GM18519 (cell line): Measurements from ENCODE around the gene DEUP1.
"Not testable (repeated sequence)": the region's sequence is repeated elsewhere in the genome, so short reads cannot be mapped to it uniquely, and the experiment has no call there.

Experiments used
- ATAC-seq: cut with Tn5 transposase; IDR thresholded peaks from one replicate; pipeline ENCODE4 v1.9.1; 2021; ENCODE audit warnings: mild to moderate bottlenecking, moderate library complexity; ENCODE audit not compliant: unreplicated experiment, low FRiP score

The DEUP1 gene

DNA sequence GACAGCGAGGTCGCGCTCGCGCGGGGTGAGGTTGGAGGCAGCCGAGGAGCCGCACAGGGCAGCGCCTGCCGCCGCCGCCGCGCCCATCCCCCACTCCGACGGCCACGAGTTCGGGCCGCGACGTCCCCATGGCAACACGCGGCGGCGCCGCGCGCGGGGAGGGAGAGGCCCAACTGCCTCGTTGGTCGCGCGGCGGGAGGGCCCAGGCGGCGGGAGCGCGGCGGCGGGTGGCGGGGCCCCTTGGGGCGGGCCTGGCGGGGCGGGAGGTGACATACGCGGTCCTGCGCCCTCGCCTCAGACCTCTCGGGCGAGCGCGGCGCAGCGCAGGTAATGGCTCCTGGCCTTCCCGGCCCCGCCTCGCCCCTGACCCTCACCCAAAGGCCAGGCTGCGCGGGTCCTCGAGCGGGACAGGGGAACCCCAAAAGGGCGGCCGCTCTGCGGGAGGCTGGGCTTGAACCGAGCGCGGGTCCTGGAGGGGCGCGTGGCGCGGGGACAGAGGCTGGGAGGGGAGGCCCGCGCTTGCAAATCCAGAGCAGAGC, at the start of gene DEUP1:
Gene DEUP1 (plus strand): TSS at position 297 of the 539 bp plus-strand sequence. CDS start 1,518 bp downstream, outside the sequence.
- ATAC-seq: peak; percentile 43

GRCh38 chr11:93285430-93285829, 45.1 kb upstream of the DEUP1 start:
- ATAC-seq: no peak

DNA sequence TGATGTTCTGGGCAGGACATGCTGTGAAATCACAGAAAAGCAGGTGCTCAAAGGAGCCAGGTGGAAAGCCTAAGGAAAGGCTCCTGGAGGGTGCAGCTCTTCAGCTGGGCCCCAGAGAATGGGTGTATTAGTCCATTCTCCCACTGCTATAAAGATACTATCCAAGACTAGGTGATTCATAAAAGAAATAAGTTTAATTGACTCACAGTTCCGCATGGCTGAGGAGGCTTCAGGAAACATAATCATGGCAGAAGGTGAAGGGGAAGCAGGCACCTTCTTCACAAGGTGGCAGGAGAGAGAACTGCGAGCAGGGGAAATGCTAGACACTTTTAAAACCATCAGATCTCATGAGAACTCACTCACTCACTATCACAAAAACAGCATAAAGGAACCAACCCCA, 43.1 kb upstream of the DEUP1 start:
- no peak for ATAC-seq

DNA sequence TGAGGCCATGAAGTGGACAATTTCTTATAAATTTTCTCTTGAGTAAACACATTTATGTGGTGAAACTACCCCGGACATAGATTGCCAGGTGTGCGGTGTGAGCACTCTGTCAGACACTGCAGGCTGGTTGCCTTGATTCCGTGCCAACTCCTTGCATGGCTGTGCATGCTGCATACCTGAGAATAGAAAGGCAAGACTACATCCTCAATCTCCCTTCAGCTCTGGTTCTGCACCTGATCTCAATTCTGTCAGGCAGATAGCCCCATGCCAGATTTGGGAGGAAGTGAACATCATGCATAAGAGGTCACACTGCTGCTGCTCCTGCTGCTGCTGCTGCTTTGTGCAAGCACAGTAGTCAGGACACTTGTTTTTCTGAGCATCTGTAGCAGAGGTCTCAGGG, 42.5 kb upstream of the DEUP1 start:
- ATAC-seq: peak; percentile 49

- ATAC-seq: no peak
Observed at GRCh38 chr11:93288767-93289166, 41.8 kb upstream of the DEUP1 start.

- no peak for ATAC-seq
Observed at GRCh38 chr11:93289782-93290463, 40.6 kb upstream of the DEUP1 start.

- no peak for ATAC-seq
Observed at GRCh38 chr11:93291110-93291509, 39.4 kb upstream of the DEUP1 start.

DNA sequence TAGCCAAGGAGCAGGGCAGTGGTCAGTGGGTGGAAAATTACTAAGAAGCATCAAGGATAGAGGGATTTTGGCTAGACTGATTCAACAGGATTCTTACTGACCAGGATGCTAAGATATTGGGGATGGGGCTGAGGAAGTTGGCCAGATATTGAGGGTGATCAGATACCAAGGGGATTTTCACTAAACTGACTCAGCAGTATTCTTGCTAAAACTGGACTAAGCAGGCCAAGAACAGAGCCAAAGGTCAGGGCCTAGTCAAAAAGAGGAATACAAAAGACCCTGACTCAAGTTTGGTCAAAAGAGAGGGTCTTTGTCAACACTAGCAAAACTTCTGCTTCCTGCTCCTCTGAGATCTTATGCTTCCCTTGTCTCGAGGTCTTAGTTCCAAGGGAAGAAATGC, 38.6 kb upstream of the DEUP1 start:
- ATAC-seq: no peak

DNA sequence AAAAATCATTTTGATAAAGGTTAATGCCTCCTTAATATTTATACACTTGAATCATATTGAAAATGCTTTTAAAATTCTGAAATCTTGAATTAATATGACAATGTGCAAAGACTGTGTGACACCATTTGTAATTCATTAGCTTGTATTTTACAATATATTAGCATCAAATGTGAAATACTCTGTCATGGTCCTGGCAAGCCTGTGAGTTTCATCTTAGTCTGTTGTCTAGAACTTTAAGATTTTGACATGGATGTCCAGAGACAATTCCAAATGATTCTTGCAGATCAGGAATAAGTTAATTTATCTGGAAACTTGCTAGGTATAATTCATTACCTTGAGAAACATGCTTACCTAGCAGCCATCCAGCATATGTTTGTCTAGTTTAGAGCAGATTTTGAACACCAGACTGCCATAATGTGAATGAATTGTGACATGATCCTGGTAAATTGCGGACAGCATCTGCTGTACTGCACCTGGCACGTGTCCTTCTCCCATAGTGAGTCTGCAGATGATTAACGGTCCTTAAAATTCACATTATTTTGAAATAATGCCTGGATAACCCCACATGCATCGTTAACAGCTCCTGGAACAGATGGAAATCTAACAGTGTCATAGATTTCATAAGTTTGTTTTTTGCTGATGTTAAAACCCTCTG, 34.5 kb upstream of the DEUP1 start:
- ATAC-seq: no peak

GRCh38 chr11:93303689-93304088, 26.9 kb upstream of the DEUP1 start:
- ATAC-seq: no peak

GRCh38 chr11:93314399-93314798, 16.1 kb upstream of the DEUP1 start:
- not testable (repeated sequence) for ATAC-seq

GRCh38 chr11:93319224-93319839, 11.2 kb upstream of the DEUP1 start:
- no peak for ATAC-seq

DNA sequence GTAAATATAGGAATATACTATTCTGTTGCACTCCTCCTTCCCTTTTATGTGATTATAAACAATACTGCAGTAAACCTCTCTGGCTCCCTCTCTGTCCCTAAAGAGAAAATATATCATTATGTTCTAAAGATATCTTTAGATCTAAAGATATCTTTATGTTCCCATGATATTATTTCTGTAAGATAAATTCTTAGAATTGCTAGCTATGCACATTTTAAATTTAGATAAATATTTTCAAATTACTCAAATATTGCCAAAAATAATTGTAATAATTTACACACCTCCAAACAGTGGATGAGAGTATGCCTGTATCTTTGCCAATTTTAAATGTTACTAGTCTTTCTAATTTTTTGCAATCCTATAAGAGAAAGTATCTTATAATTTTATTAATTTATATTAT, 10.3 kb upstream of the DEUP1 start:
- ATAC-seq: no peak

DNA sequence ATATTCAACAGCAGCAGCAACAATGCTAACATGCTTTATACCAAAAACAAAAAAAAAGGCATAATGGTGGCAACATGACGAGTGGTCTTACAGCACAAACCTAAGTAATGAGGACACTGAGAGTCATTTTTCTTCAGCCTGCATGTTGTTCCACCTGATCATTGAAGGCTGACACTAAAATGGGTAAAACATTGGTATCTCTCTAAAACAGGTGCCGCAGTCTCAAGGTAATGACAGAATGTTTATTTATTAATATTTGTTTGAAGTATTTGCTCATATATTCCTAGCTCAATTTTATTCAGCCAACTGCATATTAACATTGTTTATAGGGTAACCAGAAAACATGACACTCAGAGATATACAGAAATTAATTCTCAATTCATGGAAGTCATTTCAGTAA, 8.3 kb upstream of the DEUP1 start:
- no peak for ATAC-seq

DNA sequence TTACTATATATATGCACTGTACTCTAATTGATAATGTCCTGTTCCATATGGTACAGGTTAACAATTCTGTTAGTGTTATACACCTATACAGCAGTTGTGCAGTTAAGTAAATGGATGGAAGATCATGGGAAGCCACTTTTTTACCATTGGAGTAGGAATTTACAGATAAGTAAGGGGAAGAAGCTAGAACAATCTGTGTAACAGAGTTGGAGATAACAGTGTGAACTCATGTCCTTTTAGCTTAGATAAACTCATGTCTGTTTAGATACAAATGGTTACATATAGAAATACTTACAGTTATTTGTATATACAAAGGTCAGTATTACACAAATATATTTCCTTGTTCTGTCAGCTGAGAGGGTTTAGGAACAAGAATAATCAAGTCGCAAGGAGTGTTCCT, 6.8 kb upstream of the DEUP1 start:
- no peak for ATAC-seq

DNA sequence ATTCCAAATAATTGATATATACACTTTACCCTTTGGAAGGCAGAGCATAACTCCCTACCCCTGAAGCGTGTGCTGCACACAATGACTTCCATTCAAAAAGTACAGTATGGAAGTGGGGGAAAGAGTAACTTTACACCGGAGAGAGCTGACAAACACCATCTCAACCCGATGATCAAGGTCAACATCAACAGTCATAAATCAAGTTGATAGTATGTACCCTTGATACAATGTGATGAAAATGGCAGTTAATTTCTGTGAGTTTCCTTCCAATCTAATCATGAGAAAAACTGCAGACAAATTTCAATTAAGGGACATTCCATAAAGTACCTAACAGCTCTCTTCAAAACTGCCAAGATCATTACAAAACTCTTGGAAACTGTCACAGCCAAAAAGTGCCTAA, 6.0 kb upstream of the DEUP1 start:
- ATAC-seq: no peak

DNA sequence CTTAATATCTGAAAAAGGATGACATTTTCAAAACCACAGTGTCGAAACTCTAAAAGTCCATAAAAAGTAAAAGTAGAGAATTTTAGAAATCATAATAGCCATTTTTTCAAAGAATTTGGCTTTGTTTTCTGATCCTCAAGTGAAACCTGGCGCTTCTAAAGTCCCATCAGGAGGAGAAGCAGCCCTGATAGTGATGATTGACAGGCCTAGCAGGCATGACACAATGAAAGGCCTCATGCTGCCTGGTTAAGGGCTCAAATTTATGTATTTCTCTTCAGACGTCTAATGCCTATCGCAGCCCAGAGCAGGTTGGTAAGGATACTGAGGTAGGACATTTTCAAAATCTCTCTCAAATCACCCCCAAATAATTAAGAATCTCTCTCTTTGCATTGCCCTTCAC, 3.9 kb upstream of the DEUP1 start:
- no peak for ATAC-seq

GRCh38 chr11:93329936-93330445, 551 bp upstream of the DEUP1 start:
- no peak for ATAC-seq

- ATAC-seq: no peak
Observed at GRCh38 chr11:93340223-93340622, 9.7 kb downstream of the DEUP1 start.

DNA sequence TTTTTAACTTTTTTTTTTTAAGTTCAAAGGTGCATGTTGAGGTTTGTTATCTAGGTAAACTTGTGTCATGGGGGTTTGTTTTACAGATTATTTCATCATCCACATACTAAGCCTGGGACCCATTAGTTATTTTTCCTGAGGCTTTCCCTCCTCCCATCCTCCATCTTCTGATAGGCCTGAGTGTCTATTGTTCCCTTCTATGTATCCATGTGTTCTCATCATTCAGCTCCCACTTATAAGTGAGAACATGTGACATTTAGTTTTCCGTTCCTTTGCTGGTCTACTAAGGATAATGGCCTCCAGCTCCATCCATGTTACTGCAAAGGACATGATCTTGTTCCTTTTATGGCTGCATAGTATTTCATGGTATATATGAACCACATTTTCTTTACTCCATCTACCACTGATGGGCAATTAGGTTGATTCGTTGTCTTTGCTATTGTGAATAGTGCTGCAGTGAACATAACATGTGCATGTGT, 14.4 kb downstream of the DEUP1 start:
- ATAC-seq: no peak

GRCh38 chr11:93348930-93349329, 18.4 kb downstream of the DEUP1 start:
- ATAC-seq: no peak
